ENCODE measurements around the gene COL6A5. TPM values are rescaled to one million over a fixed set of nuclear protein-coding genes. Genes with fewer than 3 reads are reported as not detected.

Gene COL6A5
- total RNA-seq, 1 donor from 2014 or later = not detected

DNA sequence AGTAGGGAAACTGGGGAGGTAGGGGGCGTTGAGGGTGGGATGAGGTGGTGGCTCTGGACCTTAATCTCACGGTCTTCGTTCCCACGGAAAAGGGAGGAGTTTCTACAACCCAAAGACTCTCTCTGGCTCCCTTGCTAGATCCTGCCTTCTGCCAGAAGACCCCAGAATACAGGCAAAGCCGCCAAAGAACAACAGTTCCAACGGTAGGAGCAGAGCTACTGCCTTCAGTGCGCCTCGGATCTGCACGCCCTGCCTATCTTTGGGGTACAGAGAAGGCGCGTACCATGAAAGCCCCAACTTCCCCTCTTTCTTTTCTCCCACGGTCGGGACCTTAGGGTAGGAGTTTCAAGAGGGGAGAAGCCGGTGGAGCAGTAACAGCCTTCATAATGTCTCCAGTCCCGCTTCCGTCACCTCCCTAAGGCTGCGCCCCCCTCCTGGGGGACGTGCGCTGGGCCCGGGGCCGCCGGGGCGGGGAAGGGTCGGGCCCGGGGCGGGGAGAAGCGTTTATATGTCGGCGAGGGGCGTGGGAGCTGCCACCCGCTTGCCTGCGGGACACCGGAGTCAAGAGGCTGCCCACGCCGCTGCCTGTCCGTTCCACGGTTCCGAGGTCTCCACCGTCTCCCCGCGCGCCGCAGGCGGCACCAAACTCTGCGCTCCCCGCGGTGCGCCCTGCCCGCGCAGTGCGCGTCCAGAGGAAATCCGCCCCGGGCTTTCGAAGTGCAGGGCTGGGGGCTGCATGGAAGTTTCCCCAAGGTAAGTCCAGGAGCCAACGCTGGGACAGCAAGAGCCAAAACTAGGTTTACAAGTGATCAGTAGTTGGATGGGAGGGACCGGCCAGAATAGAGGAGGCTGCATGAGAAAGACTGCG, 171.4 kb downstream of the COL6A5 start, which contains the start of gene COL6A6:
Gene COL6A6, plus strand, starts transcription at position 533 of the 868 bp plus-strand sequence. CDS start 43,188 bp downstream, outside the sequence.
- no peak for DNase-seq (ENCODE audit: low read depth in 2 of 2)

DNA sequence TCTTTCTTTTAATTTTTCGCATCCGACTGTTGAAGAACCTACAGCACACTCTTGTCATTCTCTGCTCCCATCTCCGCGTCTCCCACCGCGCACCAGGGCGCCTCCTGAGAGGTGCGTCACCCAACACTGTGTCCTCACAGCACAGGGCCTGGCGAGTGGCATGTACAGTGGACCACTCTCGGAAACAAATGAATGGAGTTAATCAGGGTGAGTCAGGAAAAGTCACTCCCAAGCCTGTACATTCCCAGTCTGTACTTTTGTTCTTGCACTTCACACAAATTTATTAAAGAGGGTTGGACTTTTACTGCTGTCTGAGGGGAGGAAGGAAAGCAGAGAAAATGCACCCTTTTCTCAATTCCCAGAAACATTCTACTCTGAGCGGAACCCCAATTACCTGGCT, 172.1 kb downstream of the COL6A5 start:
- DNase-seq (ENCODE audit: low read depth in 2 of 2) = no peak

DNA sequence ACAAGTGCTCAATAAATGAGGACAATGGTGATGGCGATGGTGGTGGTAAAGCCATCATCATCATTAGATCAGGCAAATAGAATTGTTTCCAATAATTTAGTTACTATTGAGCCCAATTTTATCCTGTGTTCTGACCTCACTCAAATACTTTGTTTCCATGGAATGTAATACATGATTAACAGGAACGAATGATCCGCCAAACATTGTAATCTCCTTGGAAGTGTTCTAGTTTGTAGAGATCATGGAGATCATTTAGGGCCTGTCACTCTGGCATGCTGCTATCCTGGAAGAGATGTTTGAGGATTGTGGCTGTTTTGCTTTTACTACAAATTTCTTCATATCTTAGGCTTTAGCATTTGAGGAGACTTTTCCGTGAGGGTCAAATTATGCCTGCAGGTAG, 174.3 kb downstream of the COL6A5 start:
- DNase-seq (ENCODE audit: low read depth in 2 of 2) = no peak

DNA sequence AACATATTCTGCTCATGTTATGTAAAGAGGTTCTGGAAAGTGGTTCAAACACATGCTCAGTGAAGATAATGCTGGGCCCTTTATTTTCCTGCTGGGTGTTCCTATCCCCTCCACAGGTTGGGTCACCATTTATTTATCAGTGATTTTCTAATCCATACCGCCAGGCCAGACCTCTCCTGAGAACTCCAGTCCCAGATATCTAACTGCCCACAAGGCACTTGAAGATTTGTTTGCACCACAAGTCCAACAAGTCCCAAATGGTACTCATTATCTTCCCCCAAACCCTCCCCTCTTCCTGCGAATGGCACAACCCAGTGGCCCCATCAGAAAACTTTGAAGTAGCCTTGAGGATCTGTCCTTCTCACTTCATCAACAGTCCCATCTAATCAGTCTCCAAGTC, 176.9 kb downstream of the COL6A5 start:
- DNase-seq (ENCODE audit: low read depth in 2 of 2) = no peak

DNA sequence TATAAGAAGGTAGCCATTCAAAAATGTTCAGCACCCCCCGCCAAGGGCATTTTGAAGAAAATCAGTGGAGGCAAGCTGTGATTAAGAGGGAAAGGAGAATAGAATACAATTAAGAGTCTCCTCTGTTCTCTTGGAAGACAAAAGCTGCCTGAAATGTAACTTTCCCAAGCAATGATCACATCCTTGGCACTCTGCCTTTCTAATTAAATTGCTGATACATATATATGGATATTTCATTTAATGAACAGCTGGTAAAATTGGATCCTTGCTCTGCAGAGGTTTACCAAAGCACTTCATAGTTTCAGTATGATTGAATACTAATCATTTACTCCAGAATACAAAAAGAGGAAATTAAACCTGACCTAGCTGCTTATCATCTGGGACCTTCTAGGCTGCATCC, 182.0 kb downstream of the COL6A5 start:
- no peak for DNase-seq (ENCODE audit: low read depth in 2 of 2)

DNA sequence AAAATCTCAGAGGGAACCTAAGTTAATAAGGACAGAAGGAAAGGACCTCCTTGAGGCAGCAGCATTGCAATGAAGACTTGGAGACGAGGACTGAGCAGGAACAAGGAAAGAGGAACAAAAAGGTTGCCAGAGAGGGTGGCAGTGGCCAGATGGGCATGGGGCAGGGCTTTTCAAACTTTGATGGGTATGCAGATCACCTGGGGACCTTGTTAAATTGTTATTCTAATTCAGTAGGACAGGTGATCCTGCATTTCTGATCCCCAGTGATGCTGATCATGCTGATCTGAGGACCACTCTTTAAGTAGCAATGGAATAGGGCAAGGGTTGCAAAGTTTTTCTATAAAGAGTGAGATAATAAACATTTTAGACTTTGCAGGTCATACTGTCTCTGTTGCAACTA, 182.6 kb downstream of the COL6A5 start:
- DNase-seq (ENCODE audit: low read depth in 2 of 2) = no peak

DNA sequence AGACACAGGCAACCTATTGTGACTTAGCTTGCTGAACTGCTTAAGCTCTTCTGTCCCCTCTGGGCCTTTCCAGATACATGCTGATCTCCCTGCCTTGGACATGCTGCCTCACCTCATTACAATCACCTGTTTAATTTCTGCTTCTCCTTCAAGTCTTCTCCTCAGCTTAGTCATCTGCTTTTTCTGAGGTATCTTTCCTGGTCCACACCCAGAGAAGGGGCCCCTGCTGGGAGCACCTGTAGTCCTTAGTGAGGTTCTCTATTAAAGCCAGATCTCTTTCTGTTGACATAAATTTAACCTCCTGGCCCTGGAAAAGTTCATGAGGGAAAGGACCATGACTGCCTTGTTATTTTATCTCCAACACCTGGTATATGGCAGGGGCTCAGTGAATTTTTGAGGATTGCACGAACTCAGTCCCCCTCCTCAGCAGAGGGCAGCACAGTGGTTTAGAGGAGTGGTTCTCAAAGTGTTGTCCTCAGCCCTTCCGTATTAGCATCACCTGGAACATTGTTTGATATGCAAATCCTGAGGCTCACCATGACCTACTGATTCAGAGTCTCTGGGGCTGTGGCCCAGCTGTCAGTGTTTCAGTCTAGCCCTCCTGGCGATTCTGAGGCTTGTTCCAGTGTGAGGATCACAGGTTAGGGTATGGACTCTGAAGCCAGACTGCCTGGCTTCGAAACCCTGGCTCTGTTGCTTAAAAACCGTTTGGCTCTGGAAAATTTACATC, 184.2 kb downstream of the COL6A5 start:
- DNase-seq (ENCODE audit: low read depth in 2 of 2) = no peak

DNA sequence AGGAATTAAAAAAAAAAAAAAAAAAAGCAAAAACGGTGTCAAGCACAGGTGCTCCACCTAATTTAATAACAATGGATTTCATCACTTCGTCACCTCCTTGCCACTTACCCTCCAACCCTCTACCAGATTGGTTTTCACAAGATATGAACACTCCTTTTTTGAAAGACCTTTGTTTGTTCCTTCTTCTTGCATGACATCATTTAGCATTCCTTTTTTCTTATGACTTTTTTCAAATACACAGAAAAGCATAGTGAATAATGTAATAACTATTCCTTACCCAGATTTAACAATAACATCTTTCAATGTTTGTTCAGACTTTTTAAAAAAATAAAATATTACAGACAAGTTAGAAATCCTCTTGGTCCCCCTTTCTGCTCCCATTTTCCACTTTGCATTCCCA, 187.8 kb downstream of the COL6A5 start:
- DNase-seq (ENCODE audit: low read depth in 2 of 2) = no peak

Other genes starting within 250 kb of the COL6A5 start
- not detected in 2 replicates for gene COL6A6, start 171.5 kb downstream of the COL6A5 start, total RNA-seq